Measurements from ENCODE around the gene NXT1.

Gene NXT1

DNA sequence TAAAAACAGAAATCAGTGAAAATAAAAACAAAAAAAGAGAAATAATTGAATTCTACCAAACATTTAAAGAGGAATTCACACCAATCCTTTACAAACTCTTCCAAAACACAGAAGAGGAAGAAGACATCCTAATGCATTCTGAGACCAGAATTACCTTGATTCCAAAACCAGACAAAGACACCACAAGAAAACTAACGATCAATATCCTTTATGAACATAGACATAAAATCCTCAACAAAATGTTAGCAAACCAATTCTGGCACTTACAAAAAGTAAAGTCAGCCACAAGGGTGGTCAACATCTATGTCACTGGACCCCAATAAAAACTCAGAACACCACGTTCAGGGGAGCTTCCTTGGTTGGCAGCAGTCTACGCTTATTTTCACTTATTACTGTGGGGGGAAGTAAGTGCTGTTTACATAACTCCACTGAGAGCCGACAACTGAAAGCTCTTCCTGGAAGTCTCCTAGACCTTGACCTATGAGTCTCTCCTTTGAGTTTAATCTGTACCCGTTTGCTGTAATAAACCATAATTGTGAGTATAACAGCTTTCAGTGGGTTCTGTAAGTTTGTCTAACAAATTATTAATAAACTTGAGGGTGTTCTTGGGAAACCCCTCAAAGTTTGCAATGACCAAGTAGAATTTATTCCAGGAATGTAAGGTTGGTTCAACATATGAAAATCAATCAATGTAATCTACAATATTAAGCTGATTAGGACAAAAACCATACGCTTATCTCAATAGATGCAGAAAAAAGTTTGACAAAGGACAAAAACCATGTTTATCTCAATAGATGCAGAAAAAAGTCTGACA, 35.9 kb downstream of the NXT1 start:
- TF ChIP-seq ZFP30 (CRISPR knock-in tag; IDR thresholded peaks at IDR 0.05): no peak
- no peak for TF ChIP-seq GLIS3 (CRISPR knock-in tag; IDR thresholded peaks at IDR 0.05)
- TF ChIP-seq, protein P1, sequence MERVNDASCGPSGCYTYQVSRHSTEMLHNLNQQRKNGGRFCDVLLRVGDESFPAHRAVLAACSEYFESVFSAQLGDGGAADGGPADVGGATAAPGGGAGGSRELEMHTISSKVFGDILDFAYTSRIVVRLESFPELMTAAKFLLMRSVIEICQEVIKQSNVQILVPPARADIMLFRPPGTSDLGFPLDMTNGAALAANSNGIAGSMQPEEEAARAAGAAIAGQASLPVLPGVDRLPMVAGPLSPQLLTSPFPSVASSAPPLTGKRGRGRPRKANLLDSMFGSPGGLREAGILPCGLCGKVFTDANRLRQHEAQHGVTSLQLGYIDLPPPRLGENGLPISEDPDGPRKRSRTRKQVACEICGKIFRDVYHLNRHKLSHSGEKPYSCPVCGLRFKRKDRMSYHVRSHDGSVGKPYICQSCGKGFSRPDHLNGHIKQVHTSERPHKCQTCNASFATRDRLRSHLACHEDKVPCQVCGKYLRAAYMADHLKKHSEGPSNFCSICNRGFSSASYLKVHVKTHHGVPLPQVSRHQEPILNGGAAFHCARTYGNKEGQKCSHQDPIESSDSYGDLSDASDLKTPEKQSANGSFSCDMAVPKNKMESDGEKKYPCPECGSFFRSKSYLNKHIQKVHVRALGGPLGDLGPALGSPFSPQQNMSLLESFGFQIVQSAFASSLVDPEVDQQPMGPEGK (CRISPR knock-in tag; IDR thresholded peaks at IDR 0.05; ENCODE audit: borderline replicate concordance): no peak
- no peak for TF ChIP-seq ZC3H10 (CRISPR knock-in tag; IDR thresholded peaks at IDR 0.05)
- no peak for TF ChIP-seq TOX (CRISPR knock-in tag; IDR thresholded peaks at IDR 0.05; ENCODE audit: borderline replicate concordance)
- ATAC-seq: no peak

DNA sequence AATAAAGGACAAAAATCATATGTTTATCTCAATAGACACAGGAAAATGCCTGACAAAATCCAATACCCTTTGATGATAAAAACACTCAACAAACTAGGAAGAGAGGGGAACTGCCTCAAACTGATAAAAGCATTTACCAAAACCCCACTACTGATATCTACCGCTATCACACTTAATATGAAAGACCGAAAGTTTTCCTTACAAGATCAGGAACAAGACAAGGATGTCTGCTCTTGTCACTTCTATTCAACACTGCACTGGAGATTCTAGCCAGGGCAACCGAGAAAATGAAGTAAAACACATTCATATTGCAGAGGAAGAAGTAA, 36.5 kb downstream of the NXT1 start:
- TF ChIP-seq TCF4 (CRISPR knock-in tag; IDR thresholded peaks at IDR 0.05; ENCODE audit: borderline replicate concordance) (no peak), BACH2 (CRISPR knock-in tag; IDR thresholded peaks at IDR 0.05; ENCODE audit: borderline replicate concordance) (no peak), ARNTL (CRISPR knock-in tag; IDR thresholded peaks at IDR 0.05; ENCODE audit: borderline replicate concordance, low read depth) (no peak)
- no peak for ATAC-seq

DNA sequence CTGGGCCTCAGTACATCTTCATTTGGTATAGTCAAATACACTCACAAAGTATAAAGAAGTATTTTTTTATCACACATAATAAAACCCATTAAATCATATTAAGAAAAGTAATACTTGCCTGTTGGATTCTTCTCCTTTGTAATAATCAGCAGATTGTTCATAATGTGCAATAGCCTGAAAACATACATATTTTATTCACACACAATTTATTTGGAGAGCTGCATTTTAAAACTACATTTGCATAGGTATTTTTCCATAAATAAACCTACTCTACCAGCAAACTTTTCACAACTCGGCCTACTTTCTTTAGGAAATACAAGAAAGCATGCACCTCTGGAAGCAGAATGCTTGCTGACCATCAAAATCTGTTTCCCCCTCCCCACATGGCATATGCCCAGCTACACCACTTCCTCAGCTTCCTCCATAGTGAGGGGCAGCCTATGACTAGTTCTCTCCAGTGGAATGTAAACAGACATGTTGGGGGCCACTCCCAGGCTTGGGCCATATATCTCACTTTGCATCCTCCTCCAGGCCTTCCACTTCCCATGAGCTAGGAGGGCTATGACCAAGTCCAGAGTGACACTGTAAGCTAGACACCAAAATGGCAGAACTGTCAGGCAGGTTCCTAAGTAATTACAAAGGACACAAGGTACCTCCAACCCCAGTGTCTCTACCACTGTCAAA, 39.6 kb downstream of the NXT1 start:
- TF ChIP-seq, protein P2, sequence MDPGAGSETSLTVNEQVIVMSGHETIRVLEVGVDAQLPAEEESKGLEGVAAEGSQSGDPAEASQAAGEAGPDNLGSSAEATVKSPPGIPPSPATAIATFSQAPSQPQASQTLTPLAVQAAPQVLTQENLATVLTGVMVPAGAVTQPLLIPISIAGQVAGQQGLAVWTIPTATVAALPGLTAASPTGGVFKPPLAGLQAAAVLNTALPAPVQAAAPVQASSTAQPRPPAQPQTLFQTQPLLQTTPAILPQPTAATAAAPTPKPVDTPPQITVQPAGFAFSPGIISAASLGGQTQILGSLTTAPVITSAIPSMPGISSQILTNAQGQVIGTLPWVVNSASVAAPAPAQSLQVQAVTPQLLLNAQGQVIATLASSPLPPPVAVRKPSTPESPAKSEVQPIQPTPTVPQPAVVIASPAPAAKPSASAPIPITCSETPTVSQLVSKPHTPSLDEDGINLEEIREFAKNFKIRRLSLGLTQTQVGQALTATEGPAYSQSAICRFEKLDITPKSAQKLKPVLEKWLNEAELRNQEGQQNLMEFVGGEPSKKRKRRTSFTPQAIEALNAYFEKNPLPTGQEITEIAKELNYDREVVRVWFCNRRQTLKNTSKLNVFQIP (CRISPR knock-in tag; IDR thresholded peaks at IDR 0.05; ENCODE audit: borderline replicate concordance, low read depth): no peak
- TF ChIP-seq TCF4 (CRISPR knock-in tag; IDR thresholded peaks at IDR 0.05; ENCODE audit: borderline replicate concordance) (no peak), ZC3H10 (CRISPR knock-in tag; IDR thresholded peaks at IDR 0.05) (no peak), BACH2 (CRISPR knock-in tag; IDR thresholded peaks at IDR 0.05; ENCODE audit: borderline replicate concordance) (no peak), ARNTL (CRISPR knock-in tag; IDR thresholded peaks at IDR 0.05; ENCODE audit: borderline replicate concordance, low read depth) (no peak), ZNF8 (CRISPR knock-in tag; IDR thresholded peaks at IDR 0.05) (no peak), ZNF70 (CRISPR knock-in tag; IDR thresholded peaks at IDR 0.05) (no peak), ZFP30 (CRISPR knock-in tag; IDR thresholded peaks at IDR 0.05) (no peak), OSR1 (CRISPR knock-in tag; IDR thresholded peaks at IDR 0.05) (no peak), ZNF565 (CRISPR knock-in tag; conservative IDR thresholded peaks at IDR 0.05; ENCODE audit: low read depth) (no peak), TOX (CRISPR knock-in tag; IDR thresholded peaks at IDR 0.05; ENCODE audit: borderline replicate concordance) (no peak), RARB (CRISPR knock-in tag; IDR thresholded peaks at IDR 0.05) (no peak), ESRRG (CRISPR knock-in tag; IDR thresholded peaks at IDR 0.05) (no peak), SNAI2 (CRISPR knock-in tag; IDR thresholded peaks at IDR 0.05) (no peak)
- TF ChIP-seq, protein P3, sequence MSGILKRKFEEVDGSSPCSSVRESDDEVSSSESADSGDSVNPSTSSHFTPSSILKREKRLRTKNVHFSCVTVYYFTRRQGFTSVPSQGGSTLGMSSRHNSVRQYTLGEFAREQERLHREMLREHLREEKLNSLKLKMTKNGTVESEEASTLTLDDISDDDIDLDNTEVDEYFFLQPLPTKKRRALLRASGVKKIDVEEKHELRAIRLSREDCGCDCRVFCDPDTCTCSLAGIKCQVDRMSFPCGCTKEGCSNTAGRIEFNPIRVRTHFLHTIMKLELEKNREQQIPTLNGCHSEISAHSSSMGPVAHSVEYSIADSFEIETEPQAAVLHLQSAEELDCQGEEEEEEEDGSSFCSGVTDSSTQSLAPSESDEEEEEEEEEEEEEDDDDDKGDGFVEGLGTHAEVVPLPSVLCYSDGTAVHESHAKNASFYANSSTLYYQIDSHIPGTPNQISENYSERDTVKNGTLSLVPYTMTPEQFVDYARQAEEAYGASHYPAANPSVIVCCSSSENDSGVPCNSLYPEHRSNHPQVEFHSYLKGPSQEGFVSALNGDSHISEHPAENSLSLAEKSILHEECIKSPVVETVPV (CRISPR knock-in tag; IDR thresholded peaks at IDR 0.05): no peak
- TF ChIP-seq, protein P1 (CRISPR knock-in tag; IDR thresholded peaks at IDR 0.05; ENCODE audit: borderline replicate concordance): no peak

DNA sequence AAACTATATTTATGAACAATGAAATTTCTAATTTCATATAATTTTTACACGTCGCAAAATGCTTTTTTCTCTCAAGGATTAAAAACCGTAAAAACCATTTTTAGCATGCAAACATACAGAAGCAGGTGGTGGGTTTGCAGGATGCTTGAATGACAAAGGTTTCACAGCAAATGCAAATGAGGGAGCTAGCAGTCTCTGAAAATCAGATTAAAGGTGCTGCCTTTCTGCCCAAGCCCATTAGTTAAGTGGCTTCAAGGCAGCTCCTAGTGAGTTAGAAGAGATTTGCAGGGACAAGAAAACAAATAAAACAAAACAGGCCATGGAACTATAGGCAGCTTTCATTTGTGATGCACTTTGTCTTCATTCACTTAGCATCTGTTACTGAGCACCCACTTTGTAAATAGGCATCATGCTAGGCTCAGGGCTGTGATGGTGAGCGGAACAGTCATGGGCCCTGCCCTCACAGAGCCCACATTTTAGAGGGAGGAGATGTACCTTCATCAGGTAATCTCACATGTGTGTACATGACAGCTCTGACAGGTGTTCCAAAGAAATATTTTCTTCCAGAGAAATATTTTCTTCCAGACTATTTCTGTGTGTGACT, 41.2 kb downstream of the NXT1 start:
- ATAC-seq: no peak
- no peak for TF ChIP-seq ESRRG (CRISPR knock-in tag; IDR thresholded peaks at IDR 0.05)
- TF ChIP-seq BACH2 (CRISPR knock-in tag; IDR thresholded peaks at IDR 0.05; ENCODE audit: borderline replicate concordance): no peak
- no peak for TF ChIP-seq ZNF8 (CRISPR knock-in tag; IDR thresholded peaks at IDR 0.05)
- no peak for TF ChIP-seq ZNF70 (CRISPR knock-in tag; IDR thresholded peaks at IDR 0.05)
- no peak for TF ChIP-seq CSDC2 (CRISPR knock-in tag; IDR thresholded peaks at IDR 0.05)

More for the DNA sequence above, 39.6 kb downstream of the NXT1 start:
- ATAC-seq: no peak
